ENCODE data around the gene SDC1. TPM values are rescaled to one million over a fixed set of nuclear protein-coding genes. Genes with fewer than 3 reads are reported as not detected.

The SDC1 gene
- total RNA-seq, 2 donors from 2014 or later = 156 to 213 TPM

DNA sequence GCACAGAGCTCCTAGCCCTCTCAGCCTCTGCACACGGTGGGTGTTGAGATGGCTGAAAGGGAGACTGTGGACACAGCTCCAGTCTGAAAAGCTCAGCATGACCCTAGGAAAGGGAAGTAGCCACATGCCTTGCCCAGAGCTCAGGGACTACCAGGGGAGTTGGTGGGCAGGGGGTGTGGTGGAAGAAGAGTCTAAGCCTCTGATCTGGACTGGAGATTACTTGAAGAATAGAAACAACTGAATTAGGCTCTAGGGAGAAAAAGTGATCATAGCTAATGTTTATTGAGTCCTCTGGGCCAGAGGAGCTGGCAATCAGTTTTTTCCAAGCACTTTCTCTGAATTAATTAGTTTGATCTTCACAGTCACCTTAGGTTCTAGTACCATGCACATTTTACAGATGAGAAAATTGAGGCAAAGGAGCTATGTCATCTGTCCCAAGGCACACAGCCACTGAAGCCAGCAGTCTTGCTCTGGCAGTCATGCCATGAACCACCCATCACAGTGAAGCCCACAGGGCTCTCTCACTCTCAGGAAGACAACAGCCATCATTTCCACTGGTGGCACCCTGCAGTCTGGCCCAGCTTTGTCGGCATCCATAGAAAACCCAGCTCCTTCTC is 10.3 kb downstream of the SDC1 start:
- no peaks in the 10 kb centered on the region for H3K4me1 ChIP-seq
- intact Hi-C loops (cut with DNase I) = no loop called here
- no peak overlapping the region for H3K9ac ChIP-seq (ENCODE audit: low read depth in 2 of 2, low read length in 2 of 2)
- peak overlapping the region; percentile 36 for H3K27ac ChIP-seq
- H3K4me3 ChIP-seq = no peak overlapping the region
- H3K36me3 ChIP-seq = no peaks in the 10 kb centered on the region
- no peak for DNase-seq
- no peaks in the 10 kb centered on the region for H3K9me3 ChIP-seq
- no peaks in the 10 kb centered on the region for H3K27me3 ChIP-seq
- TF ChIP-seq, protein P1, sequence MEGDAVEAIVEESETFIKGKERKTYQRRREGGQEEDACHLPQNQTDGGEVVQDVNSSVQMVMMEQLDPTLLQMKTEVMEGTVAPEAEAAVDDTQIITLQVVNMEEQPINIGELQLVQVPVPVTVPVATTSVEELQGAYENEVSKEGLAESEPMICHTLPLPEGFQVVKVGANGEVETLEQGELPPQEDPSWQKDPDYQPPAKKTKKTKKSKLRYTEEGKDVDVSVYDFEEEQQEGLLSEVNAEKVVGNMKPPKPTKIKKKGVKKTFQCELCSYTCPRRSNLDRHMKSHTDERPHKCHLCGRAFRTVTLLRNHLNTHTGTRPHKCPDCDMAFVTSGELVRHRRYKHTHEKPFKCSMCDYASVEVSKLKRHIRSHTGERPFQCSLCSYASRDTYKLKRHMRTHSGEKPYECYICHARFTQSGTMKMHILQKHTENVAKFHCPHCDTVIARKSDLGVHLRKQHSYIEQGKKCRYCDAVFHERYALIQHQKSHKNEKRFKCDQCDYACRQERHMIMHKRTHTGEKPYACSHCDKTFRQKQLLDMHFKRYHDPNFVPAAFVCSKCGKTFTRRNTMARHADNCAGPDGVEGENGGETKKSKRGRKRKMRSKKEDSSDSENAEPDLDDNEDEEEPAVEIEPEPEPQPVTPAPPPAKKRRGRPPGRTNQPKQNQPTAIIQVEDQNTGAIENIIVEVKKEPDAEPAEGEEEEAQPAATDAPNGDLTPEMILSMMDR (IDR thresholded peaks at IDR 0.05) = no peak

DNA sequence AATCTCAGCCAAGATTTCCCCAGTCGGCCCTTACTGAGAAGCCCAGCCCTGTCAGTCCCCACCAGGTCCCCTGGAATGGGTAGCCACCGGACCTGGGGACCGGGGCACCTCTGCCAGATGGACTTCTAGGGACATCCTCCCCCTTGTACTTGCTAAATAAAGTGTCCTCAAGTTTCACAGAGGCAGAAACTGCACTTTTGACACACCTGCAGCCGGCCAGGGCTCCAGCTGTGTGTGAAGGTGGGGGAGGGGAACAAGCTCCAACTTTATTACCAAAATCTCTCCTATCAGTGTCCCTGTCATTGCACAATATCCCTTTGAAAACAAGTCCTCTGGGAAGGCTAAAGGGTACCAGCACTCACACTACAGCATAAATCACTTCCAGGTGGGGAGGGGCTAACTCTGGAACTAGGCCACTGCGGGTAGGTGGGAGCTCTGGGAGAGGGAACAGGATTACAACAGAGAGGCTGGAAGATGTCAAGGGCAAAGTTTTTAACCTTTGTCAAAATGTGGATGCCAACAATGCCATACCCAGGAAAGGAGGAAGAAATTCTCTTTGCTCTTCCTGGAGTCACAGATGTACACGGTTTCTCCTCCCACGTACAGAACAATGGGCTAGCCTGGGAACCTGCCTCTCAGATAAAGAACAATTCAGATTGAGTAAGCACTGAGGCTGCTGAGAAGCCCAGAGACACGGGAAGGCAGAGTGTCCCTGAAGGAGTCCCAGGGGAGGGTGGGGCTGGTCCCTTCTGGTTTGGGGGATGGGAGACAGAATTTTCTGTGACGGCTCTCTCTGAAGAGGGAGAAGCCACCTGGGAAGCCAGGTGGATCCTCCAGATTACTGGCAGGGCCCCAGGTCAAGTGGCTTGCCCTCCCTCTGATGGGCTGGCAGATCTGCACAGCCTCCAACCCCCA is 11.0 kb downstream of the SDC1 start:
- TF ChIP-seq, protein P1 (IDR thresholded peaks at IDR 0.05) = no peak
- Histone ChIP-seq H3K4me3 (no peak overlapping the region), H3K9ac (ENCODE audit: low read depth in 2 of 2, low read length in 2 of 2) (peak overlapping the region in 1 of 2 donors; percentile 56), H3K9me3 (no peaks in the 10 kb centered on the region), H3K36me3 (no peaks in the 10 kb centered on the region), H3K27ac (no peak overlapping the region), H3K27me3 (no peaks in the 10 kb centered on the region), H3K4me1 (no peaks in the 10 kb centered on the region)
- intact Hi-C loops (cut with DNase I) = no loop called here
- no peak for DNase-seq

GRCh38 chr2:20212871-20213503 is 11.9 kb downstream of the SDC1 start:
- no peaks in the 10 kb centered on the region for H3K4me1 ChIP-seq
- intact Hi-C loops (cut with DNase I) = no loop called here

DNA sequence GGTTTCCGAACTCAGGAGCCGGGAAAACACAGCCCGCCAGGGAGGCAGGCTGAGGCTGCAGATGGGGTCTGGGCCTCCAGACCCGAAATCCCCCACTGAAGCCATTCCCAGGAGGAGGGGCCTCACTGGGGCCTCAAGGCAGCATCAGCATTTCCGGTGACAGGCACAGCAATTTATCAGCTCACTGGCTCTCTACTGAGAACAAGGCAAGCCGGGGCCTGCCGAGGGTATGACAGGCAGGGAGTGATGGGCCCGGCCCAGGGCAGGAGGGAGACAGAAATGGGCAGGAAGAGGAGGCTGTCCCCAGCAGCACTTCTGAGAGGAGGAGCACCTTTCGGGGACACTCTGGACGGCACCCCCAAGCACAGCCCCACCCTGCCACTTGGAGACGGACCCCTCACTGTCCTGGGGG is 12.5 kb downstream of the SDC1 start:
- no peak overlapping the region for H3K4me3 ChIP-seq
- no peaks in the 10 kb centered on the region for H3K36me3 ChIP-seq
- H3K4me1 ChIP-seq = no peaks in the 10 kb centered on the region
- H3K27me3 ChIP-seq = no peaks in the 10 kb centered on the region
- intact Hi-C loops (cut with DNase I) = no loop called here
- TF ChIP-seq, protein P1 (IDR thresholded peaks at IDR 0.05) = no peak
- H3K9ac ChIP-seq (ENCODE audit: low read depth in 2 of 2, low read length in 2 of 2) = peak overlapping the region in 1 of 2 donors; percentile 56
- H3K27ac ChIP-seq = no peak overlapping the region
- DNase-seq = no peak
- no peaks in the 10 kb centered on the region for H3K9me3 ChIP-seq

More at GRCh38 chr2:20212871-20213503, 11.9 kb downstream of the SDC1 start:
- Histone ChIP-seq H3K9ac (ENCODE audit: low read depth in 2 of 2, low read length in 2 of 2) (peak overlapping the region in 1 of 2 donors; percentile 56), H3K27ac (no peak overlapping the region), H3K4me3 (no peak overlapping the region), H3K9me3 (no peaks in the 10 kb centered on the region), H3K36me3 (no peaks in the 10 kb centered on the region), H3K27me3 (no peaks in the 10 kb centered on the region)
- TF ChIP-seq, protein P1 (IDR thresholded peaks at IDR 0.05) = no peak
- no peak for DNase-seq

DNA sequence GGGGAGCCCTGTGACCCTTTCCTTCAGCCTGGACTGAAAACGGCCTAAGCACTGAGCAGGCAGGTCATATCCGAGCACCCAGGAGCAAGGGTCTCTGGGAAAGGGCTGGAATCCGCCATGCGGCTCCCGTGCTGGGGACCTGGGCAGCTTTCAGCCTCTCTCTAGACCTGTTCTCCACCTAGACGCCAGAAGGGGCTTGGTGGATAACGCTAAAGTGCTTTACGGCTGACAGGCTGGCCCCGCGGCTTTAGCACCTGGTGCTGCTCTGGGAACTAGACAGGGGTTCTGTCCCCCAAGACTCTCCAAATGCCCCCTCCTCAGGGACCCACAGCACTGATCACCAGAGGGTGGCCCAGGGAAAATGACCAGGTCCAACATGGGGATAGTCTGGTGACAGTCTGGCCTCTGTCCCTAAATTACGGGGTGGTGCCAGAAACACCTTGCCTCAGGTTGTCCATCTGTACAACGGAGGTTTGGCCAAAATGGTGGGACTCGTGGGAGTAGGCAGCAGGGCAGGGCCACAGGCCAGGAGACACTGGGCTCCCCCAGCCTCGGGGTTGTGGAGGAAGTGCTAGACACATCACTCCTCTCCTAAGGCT is 13.0 kb downstream of the SDC1 start:
- TF ChIP-seq, protein P1 (IDR thresholded peaks at IDR 0.05) = no peak
- Histone ChIP-seq H3K4me3 (no peak overlapping the region), H3K9me3 (no peaks in the 10 kb centered on the region), H3K36me3 (no peaks in the 10 kb centered on the region), H3K9ac (ENCODE audit: low read depth in 2 of 2, low read length in 2 of 2) (peak overlapping the region in 1 of 2 donors; percentile 23), H3K27me3 (no peaks in the 10 kb centered on the region), H3K4me1 (no peaks in the 10 kb centered on the region), H3K27ac (no peak overlapping the region)
- intact Hi-C loops (cut with DNase I) = no loop called here
- DNase-seq = no peak
